ENCODE measurements around the gene SRP14.
"Not testable (repeated sequence)": the region's sequence is repeated elsewhere in the genome, so short reads cannot be mapped to it uniquely, and the experiment has no call there.

The SRP14 gene

DNA sequence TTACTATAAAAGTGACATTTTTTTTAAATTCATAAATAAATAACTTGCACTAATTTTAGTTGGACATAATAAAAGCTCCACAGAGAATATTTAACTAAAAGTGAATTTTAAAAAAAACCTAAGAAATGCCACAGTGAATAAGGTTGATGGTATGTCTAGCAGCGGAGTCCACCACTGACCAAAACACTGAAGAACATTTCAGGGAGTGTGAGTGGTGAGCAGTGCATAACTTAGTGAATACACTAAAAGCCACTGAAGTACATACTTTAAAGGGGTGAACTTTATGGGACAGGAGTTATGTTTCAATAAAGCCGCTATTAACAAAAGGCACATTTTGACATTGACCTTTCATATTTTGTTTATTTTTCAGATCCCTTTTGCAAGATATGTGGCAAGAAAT is 32.3 kb downstream of the SRP14 start:
- no peak overlapping the region for H3K9ac ChIP-seq (ENCODE audit: low read length)
- peaks cover 67% of the 10 kb centered on the region for H3K36me3 ChIP-seq (ENCODE audit: insufficient read depth, low read length)
- no peak overlapping the region for H3K27ac ChIP-seq (ENCODE audit: low read depth, low read length)
- H3K4me3 ChIP-seq (ENCODE audit: low read depth in 1 of 2, low read length in 2 of 2) = no peak overlapping the region
- no peaks in the 10 kb centered on the region for H3K4me1 ChIP-seq (ENCODE audit: insufficient read depth, low read length)
- H3K9me3 ChIP-seq (ENCODE audit: low read length) = no peaks in the 10 kb centered on the region
- H3K27me3 ChIP-seq (ENCODE audit: control insufficient read depth in 1 of 2, insufficient read depth in 2 of 2, low read length in 2 of 2) = no peaks in the 10 kb centered on the region

DNA sequence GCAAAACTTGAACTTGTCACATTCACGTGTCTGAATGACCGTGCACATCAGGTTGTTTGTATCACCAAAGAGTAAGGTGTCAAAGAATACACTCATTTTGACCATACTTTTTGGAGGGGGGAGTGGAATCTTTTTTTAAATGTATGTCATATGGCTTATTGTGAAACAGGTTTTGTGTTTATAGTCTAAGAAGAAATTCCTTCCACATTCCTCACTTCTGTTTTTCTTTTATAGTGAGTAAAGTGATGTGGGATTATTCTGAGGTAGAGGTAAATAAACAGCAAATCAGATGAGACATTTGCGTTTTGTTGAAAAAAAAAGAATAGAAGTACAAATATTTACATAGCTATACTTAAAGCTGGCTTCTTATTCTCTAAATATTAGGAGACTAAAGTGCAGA is 33.0 kb downstream of the SRP14 start:
- no peaks in the 10 kb centered on the region for H3K4me1 ChIP-seq (ENCODE audit: insufficient read depth, low read length)
- no peak overlapping the region for H3K4me3 ChIP-seq (ENCODE audit: low read depth in 1 of 2, low read length in 2 of 2)
- H3K27me3 ChIP-seq (ENCODE audit: control insufficient read depth in 1 of 2, insufficient read depth in 2 of 2, low read length in 2 of 2) = no peaks in the 10 kb centered on the region
- peaks cover 67% of the 10 kb centered on the region for H3K36me3 ChIP-seq (ENCODE audit: insufficient read depth, low read length)
- H3K9me3 ChIP-seq (ENCODE audit: low read length) = no peaks in the 10 kb centered on the region
- H3K27ac ChIP-seq (ENCODE audit: low read depth, low read length) = no peak overlapping the region
- no peak overlapping the region for H3K9ac ChIP-seq (ENCODE audit: low read length)

DNA sequence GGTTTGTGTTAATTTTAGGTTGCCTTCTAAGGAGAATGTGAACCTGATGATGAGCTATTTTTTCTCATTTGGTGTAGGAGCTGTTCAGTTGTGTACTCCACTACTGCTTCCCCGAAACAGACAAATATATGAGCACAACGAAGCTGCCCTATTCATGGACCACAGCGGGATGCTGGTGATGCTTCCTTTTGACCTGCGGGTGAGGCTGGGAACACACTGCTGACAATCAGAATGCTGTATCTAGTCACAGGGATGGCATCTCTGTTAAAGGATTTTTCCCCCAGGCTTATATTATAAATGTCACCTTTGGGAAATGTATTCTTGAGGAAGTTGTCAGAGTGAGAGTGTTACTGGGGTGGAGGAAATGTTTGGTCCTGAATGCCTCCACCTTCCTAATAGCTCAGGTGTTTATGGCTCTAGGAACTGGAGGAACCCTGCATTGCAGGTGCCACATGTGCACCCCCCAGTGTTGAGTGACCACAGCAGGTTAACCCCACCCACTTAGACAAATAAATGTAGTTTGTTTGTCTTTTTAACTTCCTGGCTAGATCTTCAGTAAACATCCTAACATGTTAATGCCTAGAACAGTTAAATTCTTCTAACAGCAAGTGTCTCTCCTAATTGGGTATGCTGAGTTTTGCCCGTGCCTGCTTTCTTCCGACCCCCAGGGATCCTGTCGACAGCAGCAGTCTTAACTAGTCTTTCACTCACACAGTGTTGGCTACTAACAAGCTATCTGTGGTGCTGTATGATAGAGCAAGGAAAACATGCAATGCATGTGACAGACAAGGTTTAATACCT is 35.7 kb downstream of the SRP14 start:
- Histone ChIP-seq H3K9me3 (ENCODE audit: low read length) (no peaks in the 10 kb centered on the region), H3K36me3 (ENCODE audit: insufficient read depth, low read length) (peaks cover 53% of the 10 kb centered on the region)

DNA sequence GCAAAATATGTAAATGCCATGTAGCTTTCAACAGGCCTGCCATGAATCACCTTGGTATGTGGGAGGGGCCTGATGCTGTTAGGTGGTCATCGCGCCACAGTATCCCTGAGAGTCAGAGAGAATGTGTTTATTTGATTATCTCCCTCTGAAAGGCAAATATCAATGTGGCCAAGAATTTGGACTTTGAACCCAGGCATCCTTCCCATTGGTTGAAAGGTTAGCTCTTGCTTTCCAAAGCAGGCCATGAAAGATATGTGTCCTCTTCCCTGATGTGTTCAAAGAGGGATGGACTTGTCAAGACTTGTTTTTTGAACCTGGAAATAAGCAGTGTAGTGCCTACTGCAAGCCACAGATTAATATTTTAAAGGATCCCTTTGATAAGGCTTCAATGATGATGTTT is 36.7 kb downstream of the SRP14 start:
- H3K9ac ChIP-seq (ENCODE audit: low read length) = no peak overlapping the region
- H3K27ac ChIP-seq (ENCODE audit: low read depth, low read length) = no peak overlapping the region
- no peaks in the 10 kb centered on the region for H3K9me3 ChIP-seq (ENCODE audit: low read length)
- H3K4me3 ChIP-seq (ENCODE audit: low read depth in 1 of 2, low read length in 2 of 2) = no peak overlapping the region
- no peaks in the 10 kb centered on the region for H3K27me3 ChIP-seq (ENCODE audit: control insufficient read depth in 1 of 2, insufficient read depth in 2 of 2, low read length in 2 of 2)
- no peaks in the 10 kb centered on the region for H3K4me1 ChIP-seq (ENCODE audit: insufficient read depth, low read length)
- H3K36me3 ChIP-seq (ENCODE audit: insufficient read depth, low read length) = peaks cover 50% of the 10 kb centered on the region

More for the DNA sequence above, 35.7 kb downstream of the SRP14 start:
- H3K27me3 ChIP-seq (ENCODE audit: control insufficient read depth in 1 of 2, insufficient read depth in 2 of 2, low read length in 2 of 2) = no peaks in the 10 kb centered on the region
- no peak overlapping the region for H3K27ac ChIP-seq (ENCODE audit: low read depth, low read length)
- H3K4me3 ChIP-seq (ENCODE audit: low read depth in 1 of 2, low read length in 2 of 2) = no peak overlapping the region
- no peaks in the 10 kb centered on the region for H3K4me1 ChIP-seq (ENCODE audit: insufficient read depth, low read length)
- H3K9ac ChIP-seq (ENCODE audit: low read length) = no peak overlapping the region

DNA sequence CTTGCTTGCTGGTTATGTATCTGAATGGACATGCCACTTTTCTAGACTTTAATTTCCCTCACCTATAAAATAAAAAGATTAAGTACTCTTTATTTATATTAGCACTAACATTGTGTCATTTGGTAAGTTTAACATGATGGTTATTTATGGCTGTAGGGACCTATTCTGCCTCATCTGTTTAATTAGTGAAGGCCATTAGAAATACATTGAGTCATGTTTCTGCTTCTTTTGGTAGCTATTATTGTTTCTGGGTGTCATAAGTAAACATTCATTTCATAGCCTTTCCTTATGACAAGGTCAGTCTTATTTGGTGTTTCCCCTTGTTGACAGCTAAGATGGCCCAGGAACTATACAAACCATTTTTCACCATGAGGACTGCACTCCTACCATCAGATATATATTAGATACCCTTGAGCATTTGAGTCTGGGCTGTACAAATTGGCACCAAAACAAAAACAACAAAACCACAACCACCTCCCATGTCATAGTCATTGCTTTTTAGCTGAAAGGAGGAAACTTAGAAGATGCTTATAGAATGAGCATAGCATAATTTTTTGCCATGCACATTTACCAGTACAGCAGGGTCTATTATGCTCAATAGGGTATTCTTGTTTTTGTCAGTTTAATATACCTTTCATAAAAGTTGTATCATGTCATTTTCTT is 39.3 kb downstream of the SRP14 start:
- no peak overlapping the region for H3K9ac ChIP-seq (ENCODE audit: low read length)
- no peaks in the 10 kb centered on the region for H3K9me3 ChIP-seq (ENCODE audit: low read length)
- no peaks in the 10 kb centered on the region for H3K4me1 ChIP-seq (ENCODE audit: insufficient read depth, low read length)
- peaks cover 52% of the 10 kb centered on the region for H3K36me3 ChIP-seq (ENCODE audit: insufficient read depth, low read length)
- H3K4me3 ChIP-seq (ENCODE audit: low read depth in 1 of 2, low read length in 2 of 2) = no peak overlapping the region
- H3K27me3 ChIP-seq (ENCODE audit: control insufficient read depth in 1 of 2, insufficient read depth in 2 of 2, low read length in 2 of 2) = no peaks in the 10 kb centered on the region
- H3K27ac ChIP-seq (ENCODE audit: low read depth, low read length) = no peak overlapping the region

DNA sequence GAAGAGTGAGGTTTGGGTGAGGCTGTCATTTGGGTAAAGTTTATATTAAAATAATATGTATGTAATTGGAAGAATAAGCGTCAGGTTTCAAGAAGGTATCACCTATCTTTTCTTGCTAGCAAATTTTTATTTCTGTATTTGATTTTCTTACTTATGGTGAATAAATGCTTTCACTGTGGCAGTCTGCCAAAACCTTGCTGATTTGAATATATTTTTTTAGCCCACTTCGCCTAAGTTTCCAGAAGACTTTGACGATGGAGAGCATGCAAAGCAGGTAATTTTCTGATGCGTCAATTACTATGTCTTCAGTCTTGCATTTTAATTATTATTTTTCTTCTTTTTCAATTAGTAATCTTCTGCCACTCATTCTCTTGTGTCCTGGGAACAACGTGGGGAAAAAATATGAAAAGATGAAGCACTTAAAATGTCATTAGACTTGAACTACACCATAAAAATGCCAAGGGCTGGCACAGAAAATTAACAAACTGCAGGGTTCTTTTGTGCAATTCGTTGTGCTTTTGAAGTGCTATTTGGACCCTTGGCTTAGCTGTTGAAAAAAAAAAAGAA is 40.4 kb downstream of the SRP14 start:
- H3K27me3 ChIP-seq (ENCODE audit: control insufficient read depth in 1 of 2, insufficient read depth in 2 of 2, low read length in 2 of 2) = no peaks in the 10 kb centered on the region
- peaks cover 56% of the 10 kb centered on the region for H3K36me3 ChIP-seq (ENCODE audit: insufficient read depth, low read length)
- H3K4me1 ChIP-seq (ENCODE audit: insufficient read depth, low read length) = no peaks in the 10 kb centered on the region
- no peak overlapping the region for H3K27ac ChIP-seq (ENCODE audit: low read depth, low read length)
- H3K4me3 ChIP-seq (ENCODE audit: low read depth in 1 of 2, low read length in 2 of 2) = no peak overlapping the region
- no peaks in the 10 kb centered on the region for H3K9me3 ChIP-seq (ENCODE audit: low read length)
- no peak overlapping the region for H3K9ac ChIP-seq (ENCODE audit: low read length)

DNA sequence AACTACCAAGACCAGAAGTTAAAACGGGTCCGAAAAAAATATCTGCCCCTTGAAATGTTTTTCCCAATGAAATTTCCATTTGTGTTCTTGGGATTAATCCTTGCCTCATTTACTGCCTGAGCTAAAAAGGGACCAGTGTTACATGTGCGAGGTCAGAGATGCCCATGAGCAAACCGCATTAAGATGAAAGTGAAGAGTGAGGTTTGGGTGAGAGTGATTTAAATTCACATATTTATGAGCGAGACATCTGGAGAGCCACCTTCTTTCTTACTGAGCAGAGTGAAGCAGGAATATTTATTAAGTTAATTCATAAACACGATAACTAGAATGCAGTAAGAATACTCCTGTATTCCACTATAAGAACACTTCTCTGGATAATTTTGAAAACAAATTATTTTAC is 41.3 kb downstream of the SRP14 start:
- Histone ChIP-seq H3K27me3 (ENCODE audit: control insufficient read depth in 1 of 2, insufficient read depth in 2 of 2, low read length in 2 of 2) (no peaks in the 10 kb centered on the region), H3K4me3 (ENCODE audit: low read depth in 1 of 2, low read length in 2 of 2) (no peak overlapping the region), H3K9ac (ENCODE audit: low read length) (no peak overlapping the region), H3K36me3 (ENCODE audit: insufficient read depth, low read length) (peaks cover 58% of the 10 kb centered on the region), H3K9me3 (ENCODE audit: low read length) (no peaks in the 10 kb centered on the region), H3K4me1 (ENCODE audit: insufficient read depth, low read length) (no peaks in the 10 kb centered on the region), H3K27ac (ENCODE audit: low read depth, low read length) (no peak overlapping the region)

DNA sequence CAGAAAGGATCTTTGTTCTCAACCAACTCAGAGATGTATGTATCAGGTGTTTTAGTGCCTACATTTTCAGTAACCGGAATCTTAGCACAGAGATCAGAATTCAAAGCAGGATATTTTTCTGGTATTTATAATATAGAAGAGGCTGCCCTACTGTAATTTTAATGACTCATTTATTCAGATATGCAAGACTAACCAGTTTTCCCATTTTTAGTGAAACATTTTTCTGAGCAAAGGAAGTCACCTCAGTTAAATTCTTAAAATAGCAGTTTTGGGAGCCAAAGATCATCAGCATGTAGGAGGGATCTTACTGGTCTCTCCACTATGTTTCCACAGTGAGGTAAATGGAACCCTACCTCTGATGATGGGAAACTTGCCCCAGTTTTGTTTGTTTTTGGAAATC is 42.0 kb downstream of the SRP14 start:
- no peak overlapping the region for H3K27ac ChIP-seq (ENCODE audit: low read depth, low read length)
- no peak overlapping the region for H3K9ac ChIP-seq (ENCODE audit: low read length)
- peaks cover 58% of the 10 kb centered on the region for H3K36me3 ChIP-seq (ENCODE audit: insufficient read depth, low read length)
- H3K9me3 ChIP-seq (ENCODE audit: low read length) = no peaks in the 10 kb centered on the region
- no peak overlapping the region for H3K4me3 ChIP-seq (ENCODE audit: low read depth in 1 of 2, low read length in 2 of 2)
- H3K27me3 ChIP-seq (ENCODE audit: control insufficient read depth in 1 of 2, insufficient read depth in 2 of 2, low read length in 2 of 2) = no peaks in the 10 kb centered on the region
- no peaks in the 10 kb centered on the region for H3K4me1 ChIP-seq (ENCODE audit: insufficient read depth, low read length)

DNA sequence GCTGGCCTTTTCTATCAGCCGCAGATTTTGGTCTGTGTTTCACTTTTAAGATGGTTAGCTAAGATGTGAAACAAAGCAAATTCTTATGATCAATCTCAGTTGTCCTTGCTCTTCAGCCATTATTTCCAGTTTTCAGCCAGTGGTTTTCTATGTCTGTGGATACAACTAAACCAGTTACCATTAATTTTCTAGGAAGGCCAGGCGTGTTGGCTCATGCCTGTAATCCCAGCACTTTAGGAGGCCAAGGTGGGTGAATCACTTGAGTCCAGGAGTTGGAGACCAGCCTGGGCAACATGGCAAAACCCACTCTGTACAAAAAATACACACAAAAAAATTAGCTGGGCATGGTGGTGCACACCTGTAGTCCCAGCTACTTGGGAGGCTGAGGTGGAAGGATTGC is 42.8 kb downstream of the SRP14 start:
- H3K4me1 ChIP-seq (ENCODE audit: insufficient read depth, low read length); H3K9me3 ChIP-seq (ENCODE audit: low read length); H3K27me3 ChIP-seq (ENCODE audit: control insufficient read depth in 1 of 2, insufficient read depth in 2 of 2, low read length in 2 of 2); H3K9ac ChIP-seq (ENCODE audit: low read length); H3K4me3 ChIP-seq (ENCODE audit: low read depth in 1 of 2, low read length in 2 of 2); H3K27ac ChIP-seq (ENCODE audit: low read depth, low read length): not testable (repeated sequence)
- peaks cover 59% of the 10 kb centered on the region for H3K36me3 ChIP-seq (ENCODE audit: insufficient read depth, low read length)

DNA sequence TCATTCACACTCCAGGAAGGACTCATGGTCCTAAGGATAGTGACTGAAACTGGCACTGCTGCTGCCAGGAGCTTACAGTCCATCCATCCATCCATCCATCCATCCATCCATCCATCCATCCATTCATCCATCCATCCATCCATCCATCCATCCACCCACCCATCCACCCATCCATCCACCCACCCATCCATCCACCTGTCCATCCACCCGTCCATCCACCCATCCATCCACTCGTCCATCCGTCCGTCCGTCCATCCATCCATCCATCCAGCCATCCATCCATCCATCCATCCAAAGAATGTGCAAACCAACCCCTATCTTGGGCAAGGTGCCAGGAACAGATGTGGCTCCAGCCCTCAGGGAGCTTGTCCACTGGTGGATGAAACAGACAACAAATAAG is 46.0 kb downstream of the SRP14 start:
- H3K4me1 ChIP-seq (ENCODE audit: insufficient read depth, low read length); H3K27ac ChIP-seq (ENCODE audit: low read depth, low read length); H3K4me3 ChIP-seq (ENCODE audit: low read depth in 1 of 2, low read length in 2 of 2); H3K9me3 ChIP-seq (ENCODE audit: low read length); H3K27me3 ChIP-seq (ENCODE audit: control insufficient read depth in 1 of 2, insufficient read depth in 2 of 2, low read length in 2 of 2); H3K9ac ChIP-seq (ENCODE audit: low read length): not testable (repeated sequence)
- peaks cover 82% of the 10 kb centered on the region for H3K36me3 ChIP-seq (ENCODE audit: insufficient read depth, low read length)

DNA sequence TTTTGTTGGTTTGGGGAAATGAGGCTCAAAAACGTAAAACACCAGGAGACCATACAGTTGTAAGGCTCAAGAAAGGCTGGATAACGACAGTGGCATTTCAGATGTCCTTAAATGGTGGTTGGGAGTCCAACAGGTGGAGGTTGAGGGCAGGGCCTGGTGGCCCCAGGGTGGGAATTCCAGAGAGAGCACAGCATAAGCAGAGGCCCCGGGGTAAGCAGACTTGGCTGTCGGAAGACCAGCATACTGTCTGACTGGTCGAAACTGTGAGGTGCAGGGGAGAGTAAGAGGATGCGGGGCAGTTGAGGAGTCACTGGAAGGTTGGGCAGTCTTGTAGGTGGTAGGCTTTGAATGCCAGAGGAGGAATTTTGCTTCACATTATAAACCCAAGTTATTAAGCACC is 48.3 kb downstream of the SRP14 start:
- no peaks in the 10 kb centered on the region for H3K9me3 ChIP-seq (ENCODE audit: low read length)
- no peak overlapping the region for H3K9ac ChIP-seq (ENCODE audit: low read length)
- no peaks in the 10 kb centered on the region for H3K4me1 ChIP-seq (ENCODE audit: insufficient read depth, low read length)
- H3K27ac ChIP-seq (ENCODE audit: low read depth, low read length) = no peak overlapping the region
- H3K27me3 ChIP-seq (ENCODE audit: control insufficient read depth in 1 of 2, insufficient read depth in 2 of 2, low read length in 2 of 2) = no peaks in the 10 kb centered on the region
- peaks cover 78% of the 10 kb centered on the region for H3K36me3 ChIP-seq (ENCODE audit: insufficient read depth, low read length)
- no peak overlapping the region for H3K4me3 ChIP-seq (ENCODE audit: low read depth in 1 of 2, low read length in 2 of 2)

Data from muscle layer of colon (tissue), 2 donors.